ENCODE data around the gene NF1.
"Not testable (repeated sequence)": the region's sequence is repeated elsewhere in the genome, so short reads cannot be mapped to it uniquely, and the experiment has no call there.

The NF1 gene

GRCh38 chr17:31381165-31381668 lies 286.4 kb downstream of the NF1 start:
- H3K9me3 ChIP-seq (replicated peaks; ENCODE audit: low read length), result no peaks in the 10 kb centered on the region
- peaks cover 21% of the 10 kb centered on the region for H3K36me3 ChIP-seq (ENCODE audit: insufficient read depth, low read length)
- no peaks in the 10 kb centered on the region for H3K27me3 ChIP-seq (ENCODE audit: control insufficient read depth, insufficient read depth, low read length)
- no peak overlapping the region for H3K4me2 ChIP-seq (ENCODE audit: low read length)
- H3K9ac ChIP-seq (ENCODE audit: low read depth, low read length), result no peak overlapping the region
- no peaks in the 10 kb centered on the region for H3K4me1 ChIP-seq (ENCODE audit: control insufficient read depth, insufficient read depth, low read length)
- no peak overlapping the region for H3K4me3 ChIP-seq (ENCODE audit: low read length)

- not testable (repeated sequence) for H3K27me3 ChIP-seq (ENCODE audit: control insufficient read depth, insufficient read depth, low read length); H3K9me3 ChIP-seq (replicated peaks; ENCODE audit: low read length); H3K4me1 ChIP-seq (ENCODE audit: control insufficient read depth, insufficient read depth, low read length); H3K4me2 ChIP-seq (ENCODE audit: low read length); H3K9ac ChIP-seq (ENCODE audit: low read depth, low read length); H3K4me3 ChIP-seq (ENCODE audit: low read length)
- H3K36me3 ChIP-seq (ENCODE audit: insufficient read depth, low read length), result peaks cover 20% of the 10 kb centered on the region
Observed at GRCh38 chr17:31382668-31383275, 288.0 kb downstream of the NF1 start.

GRCh38 chr17:31383488-31383887 lies 288.7 kb downstream of the NF1 start:
- not testable (repeated sequence) for H3K4me1 ChIP-seq (ENCODE audit: control insufficient read depth, insufficient read depth, low read length); H3K9ac ChIP-seq (ENCODE audit: low read depth, low read length); H3K27me3 ChIP-seq (ENCODE audit: control insufficient read depth, insufficient read depth, low read length); H3K4me2 ChIP-seq (ENCODE audit: low read length); H3K9me3 ChIP-seq (replicated peaks; ENCODE audit: low read length); H3K4me3 ChIP-seq (ENCODE audit: low read length)
- H3K36me3 ChIP-seq (ENCODE audit: insufficient read depth, low read length), result peaks cover 17% of the 10 kb centered on the region

- Histone ChIP-seq H3K27me3 (ENCODE audit: control insufficient read depth, insufficient read depth, low read length) (peaks cover 18% of the 10 kb centered on the region), H3K4me1 (ENCODE audit: control insufficient read depth, insufficient read depth, low read length) (no peaks in the 10 kb centered on the region), H3K9me3 (replicated peaks; ENCODE audit: low read length) (no peaks in the 10 kb centered on the region), H3K4me3 (ENCODE audit: low read length) (no peak overlapping the region), H3K9ac (ENCODE audit: low read depth, low read length) (no peak overlapping the region), H3K4me2 (ENCODE audit: low read length) (no peak overlapping the region), H3K36me3 (ENCODE audit: insufficient read depth, low read length) (peaks cover 4% of the 10 kb centered on the region)
Observed at GRCh38 chr17:31385428-31386285, 290.9 kb downstream of the NF1 start.

- Histone ChIP-seq H3K9me3 (replicated peaks; ENCODE audit: low read length) (no peaks in the 10 kb centered on the region), H3K4me3 (ENCODE audit: low read length) (no peak overlapping the region), H3K4me1 (ENCODE audit: control insufficient read depth, insufficient read depth, low read length) (no peaks in the 10 kb centered on the region), H3K4me2 (ENCODE audit: low read length) (no peak overlapping the region), H3K9ac (ENCODE audit: low read depth, low read length) (no peak overlapping the region), H3K27me3 (ENCODE audit: control insufficient read depth, insufficient read depth, low read length) (peaks cover 23% of the 10 kb centered on the region), H3K36me3 (ENCODE audit: insufficient read depth, low read length) (peaks cover 4% of the 10 kb centered on the region)
Observed at GRCh38 chr17:31386542-31387075, 291.8 kb downstream of the NF1 start.

- Histone ChIP-seq H3K4me1 (ENCODE audit: control insufficient read depth, insufficient read depth, low read length) (no peaks in the 10 kb centered on the region), H3K27me3 (ENCODE audit: control insufficient read depth, insufficient read depth, low read length) (peaks cover 28% of the 10 kb centered on the region), H3K9me3 (replicated peaks; ENCODE audit: low read length) (no peaks in the 10 kb centered on the region), H3K4me2 (ENCODE audit: low read length) (no peak overlapping the region), H3K4me3 (ENCODE audit: low read length) (no peak overlapping the region), H3K9ac (ENCODE audit: low read depth, low read length) (no peak overlapping the region), H3K36me3 (ENCODE audit: insufficient read depth, low read length) (no peaks in the 10 kb centered on the region)
Observed at GRCh38 chr17:31387438-31387837, 292.7 kb downstream of the NF1 start.

- no peak overlapping the region for H3K9ac ChIP-seq (ENCODE audit: low read depth, low read length)
- H3K4me2 ChIP-seq (ENCODE audit: low read length), result no peak overlapping the region
- no peak overlapping the region for H3K4me3 ChIP-seq (ENCODE audit: low read length)
- H3K9me3 ChIP-seq (replicated peaks; ENCODE audit: low read length), result no peaks in the 10 kb centered on the region
- no peaks in the 10 kb centered on the region for H3K36me3 ChIP-seq (ENCODE audit: insufficient read depth, low read length)
- peaks cover 37% of the 10 kb centered on the region for H3K27me3 ChIP-seq (ENCODE audit: control insufficient read depth, insufficient read depth, low read length)
- H3K4me1 ChIP-seq (ENCODE audit: control insufficient read depth, insufficient read depth, low read length), result no peaks in the 10 kb centered on the region
Observed at GRCh38 chr17:31388351-31388750, 293.6 kb downstream of the NF1 start.

GRCh38 chr17:31388770-31389656 lies 294.2 kb downstream of the NF1 start:
- no peak overlapping the region for H3K4me3 ChIP-seq (ENCODE audit: low read length)
- H3K27me3 ChIP-seq (ENCODE audit: control insufficient read depth, insufficient read depth, low read length), result peaks cover 41% of the 10 kb centered on the region

GRCh38 chr17:31389657-31390381 lies 295.0 kb downstream of the NF1 start:
- Histone ChIP-seq H3K4me1 (ENCODE audit: control insufficient read depth, insufficient read depth, low read length) (no peaks in the 10 kb centered on the region), H3K4me2 (ENCODE audit: low read length) (no peak overlapping the region), H3K36me3 (ENCODE audit: insufficient read depth, low read length) (no peaks in the 10 kb centered on the region), H3K9me3 (replicated peaks; ENCODE audit: low read length) (no peaks in the 10 kb centered on the region), H3K4me3 (ENCODE audit: low read length) (no peak overlapping the region), H3K9ac (ENCODE audit: low read depth, low read length) (no peak overlapping the region), H3K27me3 (ENCODE audit: control insufficient read depth, insufficient read depth, low read length) (peaks cover 41% of the 10 kb centered on the region)

More at GRCh38 chr17:31388770-31389656, 294.2 kb downstream of the NF1 start:
- H3K9ac ChIP-seq (ENCODE audit: low read depth, low read length), result no peak overlapping the region
- H3K36me3 ChIP-seq (ENCODE audit: insufficient read depth, low read length), result no peaks in the 10 kb centered on the region
- H3K4me1 ChIP-seq (ENCODE audit: control insufficient read depth, insufficient read depth, low read length), result no peaks in the 10 kb centered on the region
- no peak overlapping the region for H3K4me2 ChIP-seq (ENCODE audit: low read length)
- no peaks in the 10 kb centered on the region for H3K9me3 ChIP-seq (replicated peaks; ENCODE audit: low read length)

GRCh38 chr17:31390426-31390747 lies 295.6 kb downstream of the NF1 start:
- Histone ChIP-seq H3K4me2 (ENCODE audit: low read length) (no peak overlapping the region), H3K4me3 (ENCODE audit: low read length) (no peak overlapping the region), H3K36me3 (ENCODE audit: insufficient read depth, low read length) (no peaks in the 10 kb centered on the region), H3K27me3 (ENCODE audit: control insufficient read depth, insufficient read depth, low read length) (peaks cover 43% of the 10 kb centered on the region), H3K9me3 (replicated peaks; ENCODE audit: low read length) (no peaks in the 10 kb centered on the region), H3K4me1 (ENCODE audit: control insufficient read depth, insufficient read depth, low read length) (no peaks in the 10 kb centered on the region), H3K9ac (ENCODE audit: low read depth, low read length) (no peak overlapping the region)

All from skeletal muscle satellite cell (primary cell).